ENCODE measurements around the gene NUDT3.
"Not testable (repeated sequence)": the region's sequence is repeated elsewhere in the genome, so short reads cannot be mapped to it uniquely, and the experiment has no call there.

- not testable (repeated sequence) for TF ChIP-seq CTCF (IDR thresholded peaks at IDR 0.05; ENCODE audit: insufficient read depth, low read depth, low read length); EZH2 (IDR thresholded peaks at IDR 0.05; ENCODE audit: insufficient read depth, low read length)
Observed at GRCh38 chr6:34377571-34377970, 14.9 kb downstream of the NUDT3 start.

Measured in astrocyte (in vitro differentiated cells and primary cell).